CD4-positive, alpha-beta T cell (primary cell): ENCODE data around the gene WDR88. TPM values are rescaled to one million over a fixed set of nuclear protein-coding genes. Genes with fewer than 3 reads are reported as not detected.

Source experiments
- ATAC-seq: fragments of 200-7000 bp; cut with Tn5 transposase; one replicate; pipeline ENCODE4 v1.10.0; 2022; ENCODE audit warnings: mild to moderate bottlenecking; ENCODE audit not compliant: poor library complexity
- CTCF ChIA-PET: fragments of 350-600 bp; sonication (Branson Sonifier 250); formaldehyde crosslinking; loops from one replicate; lab custom pipeline; 2021; ENCODE audit warnings: antibody characterized with exemption, inconsistent platforms; lab: Charles Lee
- POLR2A ChIA-PET: fragments of 350-600 bp; sonication (Branson Sonifier 250); formaldehyde crosslinking; loops from one replicate; lab custom pipeline; 2021; ENCODE audit warnings: antibody characterized with exemption, inconsistent platforms; lab: Charles Lee
- DNase-seq, 14 experiments: peaks; one replicate each; pipeline ENCODE4 v3.0.0-alpha.2; 2013 to 2020; ENCODE audit warnings: mixed read lengths in 2 of 14
- H3K27ac ChIP-seq, 2 donors: one replicate each; pipeline versions ENCODE4 v1.5.1 to v1.7.0; 2013; ENCODE audit warnings: low read length in 2 of 2, low read depth in 1 of 2, mild to moderate bottlenecking in 1 of 2
- H3K27me3 ChIP-seq, 2 experiments: 1 replicate in 1 of 2; 2 replicates in 1 of 2; pipeline versions ENCODE4 v1.6.1 to v1.7.0; 2013; ENCODE audit warnings: low read length in 2 of 2, control low read depth in 1 of 2, mild to moderate bottlenecking in 1 of 2, moderate library complexity in 1 of 2; ENCODE audit not compliant: insufficient read depth in 2 of 2, control insufficient read depth in 1 of 2
- H3K36me3 ChIP-seq: one replicate; pipeline ENCODE4 v1.6.1; 2013; ENCODE audit warnings: low read length, control low read depth; ENCODE audit not compliant: insufficient read depth
- H3K4me1 ChIP-seq: one replicate; pipeline ENCODE4 v1.6.1; 2013; ENCODE audit warnings: low read length, control low read depth; ENCODE audit not compliant: insufficient read depth
- H3K4me3 ChIP-seq: one replicate; pipeline ENCODE4 v1.5.1; 2013; ENCODE audit warnings: mild to moderate bottlenecking, low read length, moderate library complexity
- H3K9me3 ChIP-seq, 2 experiments: 1 replicate in 1 of 2; 2 replicates in 1 of 2; pipeline versions ENCODE4 v1.6.1 to v1.7.0; 2013; ENCODE audit warnings: low read length in 2 of 2, mild to moderate bottlenecking in 2 of 2, control low read depth in 1 of 2, moderate library complexity in 1 of 2; ENCODE audit not compliant: control insufficient read depth in 1 of 2, insufficient read depth in 1 of 2
- H3K27ac Mint-ChIP-seq: one replicate; pipeline ENCODE4 v1.8.0; 2020; ENCODE audit warnings: mixed read lengths
- H3K27me3 Mint-ChIP-seq: one replicate; pipeline ENCODE4 v1.8.0; 2021; ENCODE audit warnings: mixed read lengths
- H3K36me3 Mint-ChIP-seq: one replicate; pipeline ENCODE4 v1.8.0; 2021; ENCODE audit warnings: low read depth, mixed read lengths
- H3K4me1 Mint-ChIP-seq: one replicate; pipeline ENCODE4 v1.8.0; 2021; ENCODE audit warnings: low read depth, mixed read lengths
- H3K4me3 Mint-ChIP-seq: one replicate; pipeline ENCODE4 v1.8.0; 2020; ENCODE audit warnings: mild to moderate bottlenecking, mixed read lengths
- H3K9me3 Mint-ChIP-seq: one replicate; pipeline ENCODE4 v1.8.0; 2020; ENCODE audit warnings: mixed read lengths
- intact Hi-C, 2 experiments: fragments of 100-400 bp; cut with DNase I in 1 of 2; cut with micrococcal nuclease in 1 of 2; formaldehyde crosslinking; loops; one replicate each; pipeline versions ENCODE4 v1.15.1 to v1.9.0; 2023 to 2025; cut with DNase I, micrococcal nuclease
- total RNA-seq, 174 experiments: library from RNA in 2 of 174; stranded (reverse) in 2 of 174; gene quantifications; one replicate each; pipeline ENCODE4 v1.2.3 and lab custom pipeline; 2021 to 2026
- TF ChIP-seq, protein P1 (sequence below): fragments of 200-600 bp; IDR thresholded peaks from one replicate; pipeline ENCODE4 v1.8.0; 2022; ENCODE audit warnings: antibody characterized with exemption, mild to moderate bottlenecking

The WDR88 gene
- total RNA-seq, 2 experiments from 2014 or later: not detected

DNA sequence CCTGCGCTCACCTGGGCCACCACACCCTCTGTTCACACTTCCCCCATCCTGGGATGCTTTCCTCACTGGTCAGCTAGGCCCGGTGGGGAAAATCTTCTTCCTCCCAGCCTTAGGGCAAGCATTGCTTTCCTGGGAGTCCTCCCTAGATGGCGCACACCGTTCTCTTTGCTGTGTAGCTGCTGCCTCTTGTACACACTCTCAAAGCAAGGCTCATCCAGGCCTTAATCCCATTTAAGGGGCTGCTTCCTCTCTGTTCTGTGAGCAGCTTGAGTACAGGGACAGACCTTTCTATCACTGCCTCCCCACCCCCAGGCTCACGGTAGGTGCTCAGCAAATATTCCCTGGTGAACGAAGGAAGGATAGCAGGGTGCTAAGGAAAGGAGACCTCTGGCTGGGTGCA is 82.7 kb downstream of the WDR88 start:
- no peak overlapping the region for H3K4me3 ChIP-seq
- CTCF ChIA-PET: no interaction called here
- Mint-ChIP-seq H3K36me3 (no peaks in the 10 kb centered on the region), H3K27me3 (no peaks in the 10 kb centered on the region), H3K27ac (no peak overlapping the region), H3K4me3 (no peak overlapping the region), H3K9me3 (no peaks in the 10 kb centered on the region), H3K4me1 (no peaks in the 10 kb centered on the region)
- TF ChIP-seq, protein P1, sequence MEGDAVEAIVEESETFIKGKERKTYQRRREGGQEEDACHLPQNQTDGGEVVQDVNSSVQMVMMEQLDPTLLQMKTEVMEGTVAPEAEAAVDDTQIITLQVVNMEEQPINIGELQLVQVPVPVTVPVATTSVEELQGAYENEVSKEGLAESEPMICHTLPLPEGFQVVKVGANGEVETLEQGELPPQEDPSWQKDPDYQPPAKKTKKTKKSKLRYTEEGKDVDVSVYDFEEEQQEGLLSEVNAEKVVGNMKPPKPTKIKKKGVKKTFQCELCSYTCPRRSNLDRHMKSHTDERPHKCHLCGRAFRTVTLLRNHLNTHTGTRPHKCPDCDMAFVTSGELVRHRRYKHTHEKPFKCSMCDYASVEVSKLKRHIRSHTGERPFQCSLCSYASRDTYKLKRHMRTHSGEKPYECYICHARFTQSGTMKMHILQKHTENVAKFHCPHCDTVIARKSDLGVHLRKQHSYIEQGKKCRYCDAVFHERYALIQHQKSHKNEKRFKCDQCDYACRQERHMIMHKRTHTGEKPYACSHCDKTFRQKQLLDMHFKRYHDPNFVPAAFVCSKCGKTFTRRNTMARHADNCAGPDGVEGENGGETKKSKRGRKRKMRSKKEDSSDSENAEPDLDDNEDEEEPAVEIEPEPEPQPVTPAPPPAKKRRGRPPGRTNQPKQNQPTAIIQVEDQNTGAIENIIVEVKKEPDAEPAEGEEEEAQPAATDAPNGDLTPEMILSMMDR: no peak
- no peaks in the 10 kb centered on the region for H3K36me3 ChIP-seq
- H3K27ac ChIP-seq: no peak overlapping the region
- no peaks in the 10 kb centered on the region for H3K4me1 ChIP-seq
- no peaks in the 10 kb centered on the region for H3K9me3 ChIP-seq
- POLR2A ChIA-PET: no interaction called here
- ATAC-seq (no peak), DNase-seq (no peak)
- intact Hi-C loops: no loop called here
- no peaks in the 10 kb centered on the region for H3K27me3 ChIP-seq

DNA sequence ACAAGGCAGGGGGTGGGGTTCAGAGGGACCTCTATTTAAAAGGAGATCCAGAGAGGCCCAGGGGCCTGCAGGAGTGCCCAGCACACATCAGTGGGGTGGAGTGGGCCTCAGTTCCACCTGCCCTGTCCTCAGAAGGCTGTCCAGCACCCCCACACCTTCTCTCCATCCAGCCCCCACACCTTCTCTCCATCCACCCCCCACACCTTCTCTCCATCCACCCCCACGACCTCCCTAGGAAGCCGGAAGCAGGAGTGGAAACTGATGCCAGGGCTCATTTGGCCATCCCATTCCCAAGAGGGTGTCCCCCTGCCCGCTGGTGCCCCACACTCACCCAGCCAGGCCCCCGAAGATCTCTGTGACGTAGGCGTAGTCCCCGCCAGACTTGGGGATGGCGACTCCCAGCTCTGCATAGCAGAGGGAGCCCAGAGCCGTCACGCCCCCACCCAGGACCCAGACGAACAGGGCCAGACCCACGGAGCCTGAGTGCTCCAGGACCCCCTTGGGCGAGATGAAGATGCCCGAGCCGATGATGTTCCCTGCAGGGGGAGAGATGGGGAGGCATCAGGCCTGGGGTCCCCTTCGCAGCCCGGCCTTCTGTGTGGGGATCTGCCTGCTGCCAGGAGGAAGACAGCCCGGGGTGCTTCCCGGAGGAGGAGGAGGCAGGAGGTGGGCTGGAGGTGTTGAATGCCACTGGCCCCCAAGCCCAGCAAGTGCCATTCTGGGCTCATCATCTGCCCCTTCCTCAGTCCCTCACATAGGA is 83.7 kb downstream of the WDR88 start:
- TF ChIP-seq, protein P1: no peak
- Histone ChIP-seq H3K9me3 (no peaks in the 10 kb centered on the region), H3K27ac (no peak overlapping the region), H3K27me3 (no peaks in the 10 kb centered on the region), H3K4me3 (no peak overlapping the region), H3K36me3 (no peaks in the 10 kb centered on the region), H3K4me1 (no peaks in the 10 kb centered on the region)
- Mint-ChIP-seq H3K27ac (no peak overlapping the region), H3K4me3 (no peak overlapping the region), H3K36me3 (no peaks in the 10 kb centered on the region), H3K9me3 (no peaks in the 10 kb centered on the region), H3K27me3 (peaks cover 4% of the 10 kb centered on the region), H3K4me1 (no peaks in the 10 kb centered on the region)
- DNase-seq (no peak), ATAC-seq (no peak)
- POLR2A ChIA-PET: no interaction called here
- CTCF ChIA-PET: no interaction called here
- intact Hi-C loops: no loop called here

- no peak for ATAC-seq
- TF ChIP-seq, protein P1: no peak
- Histone ChIP-seq H3K36me3 (no peaks in the 10 kb centered on the region), H3K4me1 (no peaks in the 10 kb centered on the region), H3K4me3 (no peak overlapping the region), H3K27me3 (peaks cover 0 to 3% of the 10 kb centered on the region in 2 experiments), H3K27ac (no peak overlapping the region), H3K9me3 (no peaks in the 10 kb centered on the region)
- CTCF ChIA-PET: interaction anchor here (0.7 kb wide), 1 partner anchor 210 kb away, joined by 3 read pairs; no protein-coding TSS in a partner anchor
- H3K27me3 Mint-ChIP-seq: peaks cover 11% of the 10 kb centered on the region
- no peaks in the 10 kb centered on the region for H3K36me3 Mint-ChIP-seq
- H3K4me3 Mint-ChIP-seq: no peak overlapping the region
- H3K9me3 Mint-ChIP-seq: no peaks in the 10 kb centered on the region
- intact Hi-C loops: no loop called here
- no peak overlapping the region for H3K27ac Mint-ChIP-seq
- no peaks in the 10 kb centered on the region for H3K4me1 Mint-ChIP-seq
- POLR2A ChIA-PET: no interaction called here
- DNase-seq: no peak
Measured at GRCh38 chr19:33216198-33216830, 84.4 kb downstream of the WDR88 start.
